GM23248 (cell line): ENCODE measurements around the gene GABBR2. TPM values are rescaled to one million over a fixed set of nuclear protein-coding genes. Genes with fewer than 3 reads are reported as not detected.

Experiments
- DNase-seq: peaks from one replicate; pipeline ENCODE4 v3.0.0-alpha.2; 2015
- H2AFZ ChIP-seq: fragments of 200-600 bp; sonication (generic); 2 replicates; pipeline ENCODE4 v1.6.1; 2016; ENCODE audit warnings: antibody characterized with exemption
- H3F3A ChIP-seq: fragments of 200-600 bp; sonication (generic); 2 replicates; pipeline ENCODE4 v1.6.1; 2016; ENCODE audit warnings: mild to moderate bottlenecking, antibody characterized with exemption, mixed run types; ENCODE audit not compliant: insufficient read depth
- H3K27ac ChIP-seq: fragments of 200-600 bp; sonication (generic); 2 replicates; pipeline ENCODE4 v1.5.1; 2016; ENCODE audit warnings: mild to moderate bottlenecking
- H3K27me3 ChIP-seq: fragments of 200-600 bp; sonication (generic); replicated peaks from 2 replicates; pipeline ENCODE4 v1.6.1; 2016; ENCODE audit warnings: mild to moderate bottlenecking; ENCODE audit not compliant: insufficient read depth
- H3K36me3 ChIP-seq: fragments of 200-600 bp; sonication (generic); 2 replicates; pipeline ENCODE4 v1.6.1; 2016; ENCODE audit warnings: low read depth, mild to moderate bottlenecking
- H3K4me1 ChIP-seq: fragments of 200-600 bp; sonication (generic); 2 replicates; pipeline ENCODE4 v1.6.1; 2016; ENCODE audit warnings: mild to moderate bottlenecking; ENCODE audit not compliant: insufficient read depth
- H3K4me2 ChIP-seq: fragments of 200-600 bp; sonication (generic); one replicate; pipeline ENCODE4 v1.6.1; 2016; ENCODE audit warnings: mild to moderate bottlenecking; ENCODE audit not compliant: unreplicated experiment
- H3K4me3 ChIP-seq: fragments of 200-600 bp; sonication (generic); 2 replicates; pipeline ENCODE4 v1.5.1; 2016; ENCODE audit warnings: mild to moderate bottlenecking
- H3K79me2 ChIP-seq: fragments of 200-600 bp; sonication (generic); 2 replicates; pipeline ENCODE4 v1.6.1; 2016; ENCODE audit warnings: mild to moderate bottlenecking; ENCODE audit not compliant: insufficient read depth
- H3K9ac ChIP-seq: fragments of 200-600 bp; sonication (generic); 2 replicates; pipeline ENCODE4 v1.6.1; 2016; ENCODE audit warnings: mild to moderate bottlenecking
- H3K9me2 ChIP-seq: fragments of 200-600 bp; sonication (generic); 2 replicates; pipeline ENCODE4 v1.6.1; 2016; ENCODE audit warnings: mixed run types, mild to moderate bottlenecking, moderate library complexity; ENCODE audit not compliant: insufficient read depth
- H3K9me3 ChIP-seq: fragments of 200-600 bp; sonication (generic); one replicate; pipeline ENCODE4 v1.6.1; 2017; ENCODE audit warnings: low read depth
- H4K20me1 ChIP-seq: fragments of 200-600 bp; sonication (generic); 2 replicates; pipeline ENCODE4 v1.6.0; 2016; ENCODE audit not compliant: insufficient read depth
- EZH2 ChIP-seq: fragments of 200-600 bp; sonication (generic); IDR thresholded peaks from 2 replicates; pipeline ENCODE4 v1.6.1; 2018; ENCODE audit warnings: antibody characterized with exemption, mild to moderate bottlenecking; ENCODE audit not compliant: insufficient read depth, poor library complexity, severe bottlenecking
- EZH2phosphoT487 ChIP-seq: fragments of 200-600 bp; sonication (generic); IDR thresholded peaks from 2 replicates; pipeline ENCODE4 v1.6.1; 2018; ENCODE audit warnings: antibody characterized with exemption, moderate library complexity, mild to moderate bottlenecking, low read depth; ENCODE audit not compliant: insufficient read depth
- WGBS, 2 experiments: methylation state at CpG; one replicate each; pipeline ENCODE4 v1.1.6; 2015 to 2017; ENCODE audit warnings: low lambda C conversion rate in 2 of 2, low coverage in 1 of 2; ENCODE audit errors: missing lambda C conversion rate in 2 of 2; 5-methylcytosine and 5-hydroxymethylcytosine counted together
- in situ Hi-C: fragments of 300-500 bp; cut with MboI; formaldehyde crosslinking; loops from 2 replicates; pipeline ENCODE4 v1.15.0; 2020
- polyA plus RNA-seq: library from polyadenylated mRNA; unstranded; fragments of >200 nt; fragmentation: Nextera tagmentation; extraction: Ambion mirVana; gene quantifications from 2 replicates; pipeline ENCODE4 v1.2.1, GENCODE V29; 2016
- total RNA-seq: library from RNA; depleted of rRNA; stranded (reverse); fragments of >200 nt; shearing (Covaris generic); gene quantifications from 2 replicates; pipeline ENCODE4 v1.2.3, GENCODE V29; 2014

The GABBR2 gene
- total and polyA plus RNA-seq, 2 experiments from 2014 or later = 7.5 to 13.4 TPM

DNA sequence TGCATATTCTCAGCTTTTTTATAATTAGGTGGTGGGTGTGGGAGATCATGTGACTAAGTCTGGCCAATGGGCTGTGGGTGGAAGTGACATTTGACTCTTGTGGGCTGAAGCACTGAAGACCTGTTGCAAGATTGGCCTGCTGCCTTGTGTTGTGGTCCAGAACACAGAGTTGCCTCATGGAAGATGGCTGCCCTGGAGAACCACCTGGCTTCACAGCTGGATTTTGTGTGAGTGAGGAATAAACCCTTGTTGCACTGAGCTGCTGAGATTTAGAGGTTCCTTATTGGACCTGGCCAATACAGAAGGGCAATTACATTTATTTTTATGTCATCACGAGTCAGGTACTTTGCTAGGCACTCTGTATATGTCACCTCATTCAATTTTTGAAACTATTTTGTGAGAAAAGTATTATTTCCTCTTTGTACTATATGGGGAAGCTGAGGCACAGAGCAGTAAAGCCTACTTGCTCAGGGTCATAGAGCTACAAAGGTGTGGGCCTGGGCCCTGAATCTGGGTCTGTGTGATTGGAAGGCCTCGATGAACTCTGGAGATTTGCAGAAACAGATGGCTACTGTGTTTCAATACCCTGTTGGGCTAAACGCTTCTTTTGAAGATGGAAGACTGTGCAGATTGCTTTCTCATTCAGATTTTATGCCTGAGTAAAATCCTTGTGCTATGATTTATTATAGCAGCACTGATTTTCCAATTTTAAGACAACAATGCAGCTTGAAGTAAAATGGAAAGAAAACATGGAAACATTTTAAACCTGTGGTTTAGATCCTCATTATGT lies 382.1 kb downstream of the GABBR2 start:
- Histone ChIP-seq H4K20me1 (no peaks in the 10 kb centered on the region), H3K79me2 (no peaks in the 10 kb centered on the region), H2AFZ (no peak overlapping the region), H3K4me3 (no peak overlapping the region), H3K27ac (no peak overlapping the region), H3F3A (peaks cover 41% of the 10 kb centered on the region), H3K9me2 (no peaks in the 10 kb centered on the region), H3K36me3 (no peaks in the 10 kb centered on the region), H3K4me2 (no peak overlapping the region), H3K9me3 (no peaks in the 10 kb centered on the region), H3K9ac (no peak overlapping the region), H3K4me1 (peaks cover 46% of the 10 kb centered on the region), H3K27me3 (no peaks in the 10 kb centered on the region)
- 52 to 55% methylated on average over 3 of the region's 3 CpGs for WGBS, 2 experiments
- TF ChIP-seq EZH2 = no peak
- TF ChIP-seq EZH2phosphoT487 = no peak
- peak; percentile 58 for DNase-seq
- in situ Hi-C loops = no loop called here

- H2AFZ ChIP-seq = no peak overlapping the region; the same call in 1 of the 2 replicates
- peak overlapping the region; percentile 56 for H3K27ac ChIP-seq
- 0 out of 2 replicates have a peak overlapping the region, but pooled peaks have one; percentile 19 for H3K9ac ChIP-seq
- H3K9me3 ChIP-seq = no peaks in the 10 kb centered on the region
- no peaks in the 10 kb centered on the region for H4K20me1 ChIP-seq
- no peaks in the 10 kb centered on the region for H3K9me2 ChIP-seq
- H3K79me2 ChIP-seq = no peaks in the 10 kb centered on the region
- no peaks in the 10 kb centered on the region for H3K27me3 ChIP-seq
- H3F3A ChIP-seq = peaks cover 24% of the 10 kb centered on the region
- no peak overlapping the region for H3K4me3 ChIP-seq
- H3K36me3 ChIP-seq = no peaks in the 10 kb centered on the region
- 65% methylated on average over 6 of the region's 6 CpGs for WGBS, 2 experiments
- TF ChIP-seq EZH2phosphoT487 (no peak), EZH2 (no peak)
- in situ Hi-C loops = no loop called here
- no peak overlapping the region for H3K4me2 ChIP-seq
- peaks cover 30% of the 10 kb centered on the region for H3K4me1 ChIP-seq
- DNase-seq = no peak
These were observed 383.9 kb downstream of the GABBR2 start for GRCh38 chr9:98324801-98325200.

DNA sequence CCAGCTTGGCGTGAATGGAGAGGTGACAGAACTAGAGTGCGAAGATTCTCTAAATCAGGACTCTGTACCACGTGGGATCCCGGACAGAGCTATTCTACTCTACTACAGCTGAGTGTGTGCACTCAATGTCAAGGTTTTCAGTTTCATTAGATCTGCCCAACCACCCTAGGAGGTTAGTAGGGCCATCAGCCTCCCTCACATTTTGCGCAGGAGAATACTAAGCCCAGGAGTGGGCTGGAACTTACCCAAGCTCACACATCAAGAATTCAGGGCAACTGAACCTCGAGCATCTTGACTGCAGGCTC lies 385.0 kb downstream of the GABBR2 start:
- 57 to 68% methylated on average over 6 of the region's 6 CpGs for WGBS, 2 experiments
- H3K79me2 ChIP-seq = no peaks in the 10 kb centered on the region
- no peaks in the 10 kb centered on the region for H3K36me3 ChIP-seq
- no peak overlapping the region for H2AFZ ChIP-seq
- TF ChIP-seq EZH2phosphoT487 (no peak), EZH2 (no peak)
- no peak overlapping the region for H3K4me2 ChIP-seq
- peak overlapping the region; percentile 72 for H3K27ac ChIP-seq
- no peak overlapping the region for H3K4me3 ChIP-seq
- DNase-seq = no peak
- H3K27me3 ChIP-seq = no peaks in the 10 kb centered on the region
- H3K9ac ChIP-seq = peak overlapping the region; percentile 48
- H3K4me1 ChIP-seq = peaks cover 26% of the 10 kb centered on the region
- H3K9me2 ChIP-seq = no peaks in the 10 kb centered on the region
- H4K20me1 ChIP-seq = no peaks in the 10 kb centered on the region
- in situ Hi-C loops = no loop called here
- H3K9me3 ChIP-seq = no peaks in the 10 kb centered on the region
- peaks cover 23% of the 10 kb centered on the region for H3F3A ChIP-seq

DNA sequence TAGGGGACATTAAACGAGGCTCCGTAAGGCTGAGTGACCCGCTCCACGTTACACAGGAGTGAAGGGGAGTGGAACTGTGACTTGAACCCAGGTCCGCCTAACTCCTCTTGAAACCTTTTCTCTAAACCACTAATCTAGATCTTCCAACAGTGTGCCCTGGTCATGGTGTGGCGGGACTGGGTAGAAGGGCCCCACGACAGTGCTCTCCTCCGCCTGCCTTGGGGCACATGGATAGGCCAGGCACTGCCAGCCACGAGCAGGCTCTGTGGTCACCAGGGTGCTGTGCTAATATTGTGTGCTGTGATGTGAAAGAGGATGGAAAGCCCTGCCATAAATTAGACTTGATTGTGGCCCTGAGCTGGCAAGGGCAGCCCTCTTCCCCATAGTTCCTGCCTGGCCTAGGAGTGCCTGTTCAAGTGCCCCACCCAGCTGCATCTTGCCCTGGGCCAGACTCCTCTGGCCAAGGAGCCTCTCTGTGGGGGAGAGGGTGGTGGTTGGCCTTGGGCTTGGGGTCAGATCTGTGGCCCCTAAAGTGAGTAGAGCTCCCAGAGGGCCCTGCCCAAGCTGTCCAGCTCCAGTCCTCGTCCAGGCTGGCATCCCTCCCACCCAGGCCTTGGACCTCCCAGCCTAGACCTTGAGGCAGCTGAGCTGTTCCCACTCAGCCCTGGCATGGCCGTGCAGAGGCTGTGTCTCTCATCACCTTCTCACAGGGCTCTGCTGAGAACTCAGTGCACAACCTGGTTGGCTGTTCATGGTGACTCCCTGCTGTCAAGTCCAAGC lies 385.5 kb downstream of the GABBR2 start:
- 95% methylated on average over 11 of the region's 11 CpGs for WGBS, 2 experiments
- Histone ChIP-seq H3K27ac (peak overlapping the region; percentile 72), H3K9me3 (no peaks in the 10 kb centered on the region), H3K9me2 (no peaks in the 10 kb centered on the region), H3K4me1 (peaks cover 27% of the 10 kb centered on the region), H3K27me3 (no peaks in the 10 kb centered on the region), H2AFZ (no peak overlapping the region), H3F3A (peaks cover 23% of the 10 kb centered on the region), H4K20me1 (no peaks in the 10 kb centered on the region), H3K36me3 (no peaks in the 10 kb centered on the region), H3K4me3 (no peak overlapping the region), H3K79me2 (no peaks in the 10 kb centered on the region), H3K4me2 (no peak overlapping the region), H3K9ac (no peak overlapping the region)
- in situ Hi-C loops = no loop called here
- DNase-seq = no peak
- TF ChIP-seq EZH2 (no peak), EZH2phosphoT487 (no peak)
